Coronary artery (tissue), 2 donors: ENCODE measurements around the gene PLSCR3.

ENCODE experiments used
- DNase-seq: peaks from one replicate; pipeline ENCODE4 v3.0.0-alpha.2; 2017; ENCODE audit warnings: low spot score
- H3K27ac ChIP-seq, 2 donors: fragments of 200-600 bp; sonication (generic); one replicate each; pipeline ENCODE4 v1.5.1; 2016 to 2019
- H3K4me3 ChIP-seq: fragments of 200-600 bp; sonication (generic); 2 replicates; pipeline ENCODE4 v1.5.1; 2016; ENCODE audit warnings: mild to moderate bottlenecking, moderate library complexity
- TF ChIP-seq, protein P1 (sequence below): fragments of 200-600 bp; sonication (generic); IDR thresholded peaks from one replicate; pipeline ENCODE4 v1.5.1; 2019; ENCODE audit warnings: antibody characterized with exemption

Gene PLSCR3

DNA sequence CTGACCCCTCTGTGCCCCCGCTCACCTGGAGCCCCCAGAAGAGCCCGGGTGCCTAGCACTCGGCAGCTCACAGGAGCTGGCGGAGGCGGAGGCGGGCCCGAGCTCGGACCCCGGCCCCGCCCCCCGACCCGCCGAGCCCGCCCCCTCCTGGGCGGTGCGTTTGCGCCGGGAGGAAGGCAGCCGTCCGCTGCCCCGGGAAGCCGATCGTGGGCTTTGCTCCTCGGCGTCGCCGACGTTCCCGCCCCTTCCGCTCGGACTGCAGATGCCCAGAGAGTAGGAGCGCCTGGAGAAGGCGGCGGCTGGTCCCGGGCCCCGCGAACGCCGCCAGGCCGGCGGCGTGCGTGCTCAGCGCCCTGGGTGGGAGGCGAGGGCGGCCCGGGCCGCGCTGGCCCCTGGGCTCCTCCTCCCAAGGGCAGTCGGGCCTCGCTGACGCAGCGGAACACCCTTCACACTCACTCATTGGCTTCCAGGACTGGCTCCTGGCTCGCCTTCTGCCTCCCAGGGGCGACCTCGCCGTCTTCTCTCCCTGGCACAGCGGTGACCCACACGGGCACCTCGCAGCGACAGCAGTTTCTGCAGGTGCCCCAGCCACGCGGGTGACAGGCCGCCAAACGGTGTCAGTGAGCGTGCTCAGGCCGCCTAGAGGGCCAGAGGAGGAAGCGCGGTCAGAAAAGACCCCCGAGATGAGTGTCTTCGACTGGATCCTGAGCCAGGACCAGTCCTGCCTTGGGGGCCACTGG is at the start of gene PLSCR3:
PLSCR3 (minus strand) TSS at position 74 of the 740 bp plus-strand sequence. CDS start 415 bp downstream, outside the sequence.
- peak within 1 kb of the TSS; percentile 93 for H3K4me3 ChIP-seq
- peak; percentile 90 for DNase-seq
- peak within 1 kb of the TSS; percentile 89 to 96 for H3K27ac ChIP-seq
- TF ChIP-seq, protein P1, sequence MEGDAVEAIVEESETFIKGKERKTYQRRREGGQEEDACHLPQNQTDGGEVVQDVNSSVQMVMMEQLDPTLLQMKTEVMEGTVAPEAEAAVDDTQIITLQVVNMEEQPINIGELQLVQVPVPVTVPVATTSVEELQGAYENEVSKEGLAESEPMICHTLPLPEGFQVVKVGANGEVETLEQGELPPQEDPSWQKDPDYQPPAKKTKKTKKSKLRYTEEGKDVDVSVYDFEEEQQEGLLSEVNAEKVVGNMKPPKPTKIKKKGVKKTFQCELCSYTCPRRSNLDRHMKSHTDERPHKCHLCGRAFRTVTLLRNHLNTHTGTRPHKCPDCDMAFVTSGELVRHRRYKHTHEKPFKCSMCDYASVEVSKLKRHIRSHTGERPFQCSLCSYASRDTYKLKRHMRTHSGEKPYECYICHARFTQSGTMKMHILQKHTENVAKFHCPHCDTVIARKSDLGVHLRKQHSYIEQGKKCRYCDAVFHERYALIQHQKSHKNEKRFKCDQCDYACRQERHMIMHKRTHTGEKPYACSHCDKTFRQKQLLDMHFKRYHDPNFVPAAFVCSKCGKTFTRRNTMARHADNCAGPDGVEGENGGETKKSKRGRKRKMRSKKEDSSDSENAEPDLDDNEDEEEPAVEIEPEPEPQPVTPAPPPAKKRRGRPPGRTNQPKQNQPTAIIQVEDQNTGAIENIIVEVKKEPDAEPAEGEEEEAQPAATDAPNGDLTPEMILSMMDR = no peak

DNA sequence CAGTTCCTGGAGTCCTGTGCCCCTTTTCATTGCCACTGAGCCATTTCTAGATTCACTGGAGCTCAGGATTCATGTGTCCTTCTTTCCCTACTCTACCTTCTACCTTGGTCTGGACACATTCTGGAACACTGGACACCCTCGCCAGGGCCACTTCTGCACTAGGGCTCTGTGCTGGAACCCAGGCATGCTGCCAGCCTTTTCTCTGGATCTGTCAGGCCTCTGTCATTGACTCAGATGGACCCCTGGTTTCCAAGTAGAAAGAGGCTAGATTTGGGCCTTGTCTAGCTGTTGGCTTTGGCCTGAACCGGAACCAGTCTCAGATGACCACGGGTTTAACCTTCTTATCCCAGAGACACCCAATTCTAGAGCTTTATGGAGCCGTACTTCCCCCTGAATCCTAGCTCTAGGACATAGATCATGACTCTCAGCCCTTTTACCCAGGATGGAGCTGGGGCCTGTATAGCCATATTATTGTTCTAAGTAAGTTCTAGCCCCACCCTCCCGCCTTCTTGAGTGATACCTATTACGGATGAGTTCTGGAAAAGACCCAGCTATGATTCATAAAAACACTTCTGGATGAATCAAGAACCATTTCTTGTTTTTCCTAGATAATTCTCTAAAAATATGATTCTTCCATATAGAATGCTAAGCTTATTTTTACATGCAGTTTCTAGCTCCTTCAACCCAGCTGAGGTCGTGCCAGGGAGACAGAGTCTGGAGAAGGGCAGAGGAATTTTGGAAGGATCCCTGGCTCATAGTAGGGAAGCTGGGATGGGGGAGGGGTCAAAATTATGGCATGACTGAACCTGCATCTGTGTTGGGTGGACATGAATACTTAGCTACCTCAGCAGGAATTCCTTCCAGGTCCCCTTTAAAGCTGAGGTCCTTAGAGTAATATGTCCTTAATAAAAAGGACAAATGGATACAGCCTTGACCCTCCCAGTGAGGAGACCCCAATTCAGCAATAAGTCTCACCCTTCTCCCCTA is 49.5 kb upstream of the PLSCR3 start:
- DNase-seq = no peak
- TF ChIP-seq, protein P1 = no peak
- Histone ChIP-seq H3K27ac (peak overlapping the region in 1 of 2 donors; percentile 21), H3K4me3 (no peak overlapping the region)

DNA sequence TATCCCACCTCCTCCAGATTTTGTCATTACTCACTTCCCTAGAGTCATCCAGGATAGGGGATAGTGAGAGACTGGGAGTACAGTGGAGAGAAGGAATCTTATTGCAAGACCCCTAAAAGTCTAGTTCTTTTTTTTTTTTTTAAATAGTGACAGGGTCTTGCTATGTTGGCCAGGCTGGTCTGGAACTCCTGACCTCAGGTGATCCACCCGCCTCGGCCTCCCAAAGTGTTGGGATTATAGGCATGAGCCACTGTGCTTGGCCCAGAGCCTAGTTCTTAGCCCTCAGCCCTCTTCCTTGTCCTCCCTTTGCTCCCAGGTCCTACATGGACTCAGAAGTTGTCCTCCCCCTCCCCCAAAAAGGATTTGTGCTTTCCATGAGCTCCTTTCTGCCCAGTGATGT is 47.8 kb upstream of the PLSCR3 start:
- TF ChIP-seq, protein P1 = no peak
- no peak overlapping the region for H3K4me3 ChIP-seq
- no peak overlapping the region for H3K27ac ChIP-seq
- no peak for DNase-seq

DNA sequence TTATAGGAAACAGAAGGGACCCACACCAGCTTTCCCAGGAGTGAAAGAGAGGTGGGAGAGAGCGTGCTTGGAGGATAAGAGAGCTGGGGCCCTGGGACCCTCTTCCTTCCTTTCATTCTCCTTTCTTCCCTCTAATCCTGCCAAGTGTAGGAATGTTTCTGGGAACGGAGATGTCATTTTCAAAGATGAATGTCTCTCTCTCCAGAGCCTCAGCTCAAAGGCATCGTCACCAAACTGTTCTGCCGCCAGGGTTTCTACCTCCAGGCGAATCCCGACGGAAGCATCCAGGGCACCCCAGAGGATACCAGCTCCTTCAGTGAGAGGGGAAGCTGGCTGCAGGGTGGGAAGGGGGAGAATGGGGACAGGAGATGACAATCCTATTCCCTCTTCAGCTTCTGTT is 46.9 kb upstream of the PLSCR3 start:
- Histone ChIP-seq H3K4me3 (no peak overlapping the region), H3K27ac (no peak overlapping the region)
- TF ChIP-seq, protein P1 = no peak
- DNase-seq = no peak

DNA sequence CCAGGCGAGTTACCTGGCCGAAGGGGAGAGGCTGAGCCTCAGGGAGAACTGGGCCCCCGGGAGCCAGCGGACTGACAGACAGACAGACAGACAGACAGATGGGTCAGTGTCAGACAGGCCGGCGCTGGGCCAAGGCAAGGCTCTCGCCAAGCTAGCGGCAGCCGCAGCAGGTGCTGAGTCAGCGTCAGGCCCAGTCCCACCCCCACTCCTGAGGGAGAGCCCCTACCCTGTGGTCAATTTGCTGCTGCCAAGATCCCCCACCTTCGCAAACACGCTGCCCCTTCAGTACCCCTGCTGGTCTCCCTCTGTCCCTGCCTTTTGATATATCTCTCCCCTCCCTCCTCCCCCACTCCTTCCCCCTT is 46.5 kb upstream of the PLSCR3 start:
- no peak for DNase-seq
- peak overlapping the region; percentile 61 for H3K4me3 ChIP-seq
- TF ChIP-seq, protein P1 = no peak
- peak overlapping the region in 1 of 2 donors; percentile 0 for H3K27ac ChIP-seq

DNA sequence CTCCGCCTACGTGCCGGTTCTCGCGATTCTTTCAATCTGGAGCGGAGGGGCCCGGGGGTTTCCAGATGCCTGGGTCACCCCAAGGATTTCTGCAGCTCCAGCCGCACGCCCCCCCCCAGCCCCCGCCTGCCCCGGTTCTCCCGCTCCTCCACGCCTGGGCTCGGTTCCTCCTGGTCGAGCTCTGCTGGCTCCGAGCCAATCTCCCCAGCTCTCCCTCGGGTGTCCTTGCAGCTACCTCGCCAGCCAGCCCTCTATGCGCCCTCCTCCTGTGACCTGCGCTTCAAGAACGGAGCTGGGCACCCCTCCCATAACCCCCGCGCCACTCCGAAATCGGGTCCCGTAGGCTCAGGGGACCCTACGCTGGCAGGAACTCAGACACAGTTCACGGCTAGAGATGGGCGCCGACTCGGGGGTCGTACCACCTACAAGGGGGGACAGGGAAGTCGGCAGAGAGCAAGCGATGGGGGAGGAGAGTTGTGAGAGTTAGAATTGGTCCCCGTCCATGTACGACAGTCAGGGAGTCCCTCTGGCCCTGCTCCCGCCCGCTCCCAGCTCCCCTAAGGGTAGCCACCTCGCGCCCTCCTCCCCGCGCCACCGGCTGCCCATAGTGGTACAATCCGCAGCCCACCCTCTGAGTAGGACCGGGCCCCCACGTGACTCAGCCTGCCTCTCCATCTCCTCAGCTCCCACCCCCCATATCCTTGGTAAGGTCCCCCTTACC is 45.9 kb upstream of the PLSCR3 start:
- peak overlapping the region in 1 of 2 donors; percentile 0 for H3K27ac ChIP-seq
- peak overlapping the region; percentile 61 for H3K4me3 ChIP-seq
- TF ChIP-seq, protein P1 = no peak
- DNase-seq = no peak
